GM06990 (cell line): Measurements from ENCODE around the gene C5orf34.
"Not testable (repeated sequence)": the region's sequence is repeated elsewhere in the genome, so short reads cannot be mapped to it uniquely, and the experiment has no call there.

Source experiments
- DNase-seq: peaks from one replicate; pipeline ENCODE4 v3.0.0-alpha.2; 2011; ENCODE audit not compliant: insufficient read length; ENCODE audit errors: extremely low read depth
- H3K27me3 ChIP-seq: replicated peaks from 2 replicates; pipeline ENCODE4 v1.6.0; 2011; ENCODE audit warnings: low read length; ENCODE audit not compliant: control insufficient read depth, insufficient read depth
- H3K36me3 ChIP-seq: 2 replicates; pipeline ENCODE4 v1.5.1; 2011; ENCODE audit warnings: low read length; ENCODE audit not compliant: control insufficient read depth, insufficient read depth
- H3K4me3 ChIP-seq: replicated peaks from 2 replicates; pipeline ENCODE4 v1.5.1; 2011; ENCODE audit warnings: low read depth, mild to moderate bottlenecking, control low read depth, low read length
- CTCF ChIP-seq: IDR thresholded peaks from 2 replicates; pipeline ENCODE4 v1.5.1; 2011; ENCODE audit warnings: low read length, control low read depth, mild to moderate bottlenecking, inconsistent platforms; ENCODE audit not compliant: insufficient read depth, poor library complexity, severe bottlenecking

C5orf34 gene

GRCh38 chr5:43530648-43531047 lies 15.7 kb upstream of the C5orf34 start:
- Histone ChIP-seq H3K27me3 (no peaks in the 10 kb centered on the region), H3K36me3 (peaks cover 9% of the 10 kb centered on the region), H3K4me3 (no peak overlapping the region)
- TF ChIP-seq CTCF, result no peak
- DNase-seq, result no peak

GRCh38 chr5:43523662-43524072 lies 8.7 kb upstream of the C5orf34 start:
- no peak overlapping the region for H3K4me3 ChIP-seq
- peaks cover 4% of the 10 kb centered on the region for H3K36me3 ChIP-seq
- TF ChIP-seq CTCF, result no peak
- no peaks in the 10 kb centered on the region for H3K27me3 ChIP-seq
- DNase-seq, result no peak

- no peaks in the 10 kb centered on the region for H3K27me3 ChIP-seq
- TF ChIP-seq CTCF, result no peak
- H3K36me3 ChIP-seq, result peaks cover 2% of the 10 kb centered on the region; the same call in 1 of the 2 replicates
- DNase-seq, result no peak
- no peak overlapping the region for H3K4me3 ChIP-seq
Measured at GRCh38 chr5:43520615-43521014, 5.7 kb upstream of the C5orf34 start.

- no peak for TF ChIP-seq CTCF
- DNase-seq, result no peak
Measured at GRCh38 chr5:43515678-43516048, 715 bp upstream of the C5orf34 start.

GRCh38 chr5:43514471-43514815 lies 505 bp downstream of the C5orf34 start:
- Histone ChIP-seq H3K27me3 (no peaks in the 10 kb centered on the region), H3K4me3 (peak overlapping the region; percentile 79), H3K36me3 (no peaks in the 10 kb centered on the region)
- TF ChIP-seq CTCF, result no peak
- DNase-seq, result no peak

More at GRCh38 chr5:43515678-43516048, 715 bp upstream of the C5orf34 start:
- H3K27me3 ChIP-seq, result no peaks in the 10 kb centered on the region
- H3K36me3 ChIP-seq, result no peaks in the 10 kb centered on the region
- peak overlapping the region; percentile 79 for H3K4me3 ChIP-seq

- Histone ChIP-seq H3K36me3 (no peaks in the 10 kb centered on the region), H3K4me3 (peak overlapping the region; percentile 79), H3K27me3 (no peaks in the 10 kb centered on the region)
- no peak for DNase-seq
- no peak for TF ChIP-seq CTCF
Measured at GRCh38 chr5:43514025-43514424, 923 bp downstream of the C5orf34 start.

- H3K4me3 ChIP-seq, DNase-seq: not testable (repeated sequence)
Measured at GRCh38 chr5:43511062-43511461, 3.9 kb downstream of the C5orf34 start.

More at GRCh38 chr5:43511062-43511461, 3.9 kb downstream of the C5orf34 start:
- H3K27me3 ChIP-seq, H3K36me3 ChIP-seq: not testable (repeated sequence)
